LNCAP (cell line): ENCODE data around the gene PTP4A2.

Experiments used
- TF ChIP-seq, protein P1 (sequence below): fragments of 450-650 bp; IDR thresholded peaks from 2 replicates; pipeline ENCODE4 v1.5.1; 2017; ENCODE audit warnings: mild to moderate bottlenecking

PTP4A2 gene

DNA sequence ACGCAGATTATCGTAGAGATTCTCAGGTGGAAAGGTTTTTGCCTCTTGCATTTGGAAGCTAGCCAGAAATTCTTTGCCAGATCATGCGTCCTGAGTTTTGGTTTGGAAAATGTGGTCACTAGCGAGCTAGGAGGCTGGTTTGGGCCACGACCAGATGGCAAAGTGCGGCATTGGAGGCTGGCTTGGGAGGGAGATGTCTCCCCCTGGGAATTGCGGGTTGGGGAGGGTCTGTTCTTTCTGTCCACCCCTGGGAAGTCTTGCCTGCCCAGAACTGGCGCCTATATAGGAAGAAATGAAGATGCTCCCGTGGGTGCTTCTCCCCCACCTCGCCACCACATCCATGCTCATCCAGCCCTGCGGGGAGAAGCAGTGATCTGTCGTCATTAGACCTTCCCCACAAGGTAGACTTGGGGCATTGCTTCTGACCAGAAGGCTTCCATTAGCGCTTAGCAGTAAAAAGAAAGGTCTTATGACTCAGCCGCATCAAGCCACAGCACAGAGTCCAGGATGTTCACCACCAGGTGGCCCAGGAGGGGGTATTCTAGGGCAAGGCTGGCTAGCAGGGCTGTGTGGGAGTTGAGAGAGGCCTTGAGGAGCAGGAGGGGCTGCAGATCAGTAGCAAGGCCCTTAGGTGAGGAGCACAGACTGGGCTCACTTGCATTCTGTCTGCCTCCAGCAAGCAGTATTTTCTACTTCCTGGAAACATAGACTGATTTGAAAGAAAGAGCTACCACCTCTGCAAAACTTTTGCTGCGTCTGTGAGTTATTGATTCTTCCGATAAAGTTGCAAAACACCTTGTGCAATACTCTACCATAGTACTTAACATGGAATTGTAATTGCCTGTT is 1.5 kb upstream of the PTP4A2 start:
- TF ChIP-seq, protein P1, sequence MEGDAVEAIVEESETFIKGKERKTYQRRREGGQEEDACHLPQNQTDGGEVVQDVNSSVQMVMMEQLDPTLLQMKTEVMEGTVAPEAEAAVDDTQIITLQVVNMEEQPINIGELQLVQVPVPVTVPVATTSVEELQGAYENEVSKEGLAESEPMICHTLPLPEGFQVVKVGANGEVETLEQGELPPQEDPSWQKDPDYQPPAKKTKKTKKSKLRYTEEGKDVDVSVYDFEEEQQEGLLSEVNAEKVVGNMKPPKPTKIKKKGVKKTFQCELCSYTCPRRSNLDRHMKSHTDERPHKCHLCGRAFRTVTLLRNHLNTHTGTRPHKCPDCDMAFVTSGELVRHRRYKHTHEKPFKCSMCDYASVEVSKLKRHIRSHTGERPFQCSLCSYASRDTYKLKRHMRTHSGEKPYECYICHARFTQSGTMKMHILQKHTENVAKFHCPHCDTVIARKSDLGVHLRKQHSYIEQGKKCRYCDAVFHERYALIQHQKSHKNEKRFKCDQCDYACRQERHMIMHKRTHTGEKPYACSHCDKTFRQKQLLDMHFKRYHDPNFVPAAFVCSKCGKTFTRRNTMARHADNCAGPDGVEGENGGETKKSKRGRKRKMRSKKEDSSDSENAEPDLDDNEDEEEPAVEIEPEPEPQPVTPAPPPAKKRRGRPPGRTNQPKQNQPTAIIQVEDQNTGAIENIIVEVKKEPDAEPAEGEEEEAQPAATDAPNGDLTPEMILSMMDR = no peak

DNA sequence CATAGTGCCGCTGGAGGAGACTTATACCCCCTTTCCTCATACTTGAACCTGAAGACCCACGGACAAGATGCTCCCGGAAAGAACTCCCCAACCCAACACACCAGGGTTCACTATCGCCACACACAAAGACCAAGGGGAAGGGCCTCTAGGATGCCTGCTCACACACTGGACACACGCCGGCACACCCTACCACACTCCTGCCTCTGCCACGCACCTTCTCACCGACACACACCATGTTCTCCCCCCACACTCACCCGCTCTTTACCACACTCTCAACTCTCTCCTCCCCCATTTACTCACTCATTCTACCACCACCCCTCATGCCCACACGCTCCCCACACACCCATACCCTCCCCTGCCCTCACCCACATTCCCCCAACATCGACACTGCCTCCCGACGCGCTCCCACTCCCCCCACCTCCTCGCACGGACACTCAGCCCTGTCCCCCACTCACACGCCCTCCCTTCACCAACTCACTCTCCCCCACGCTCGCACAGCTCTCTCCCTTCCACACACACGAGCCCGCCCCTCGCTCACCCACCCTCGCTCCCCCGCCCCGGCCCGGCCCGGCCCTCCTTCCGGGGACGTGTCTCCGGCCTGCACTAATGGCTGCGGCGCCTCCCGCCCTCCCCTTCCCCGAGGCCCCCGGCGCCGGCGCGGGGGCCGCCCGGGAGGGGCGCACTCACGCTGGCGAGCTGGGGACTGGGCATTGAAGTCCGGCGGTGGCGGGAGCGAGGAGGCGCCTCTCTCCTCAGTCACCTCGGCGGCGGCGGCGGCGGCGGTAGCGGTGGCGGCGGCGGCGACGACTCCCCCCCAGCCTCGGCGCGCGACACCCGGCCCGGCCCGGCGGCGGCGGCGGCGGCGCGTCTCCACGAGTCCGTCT is 626 bp downstream of the PTP4A2 start:
- TF ChIP-seq, protein P1 = no peak

DNA sequence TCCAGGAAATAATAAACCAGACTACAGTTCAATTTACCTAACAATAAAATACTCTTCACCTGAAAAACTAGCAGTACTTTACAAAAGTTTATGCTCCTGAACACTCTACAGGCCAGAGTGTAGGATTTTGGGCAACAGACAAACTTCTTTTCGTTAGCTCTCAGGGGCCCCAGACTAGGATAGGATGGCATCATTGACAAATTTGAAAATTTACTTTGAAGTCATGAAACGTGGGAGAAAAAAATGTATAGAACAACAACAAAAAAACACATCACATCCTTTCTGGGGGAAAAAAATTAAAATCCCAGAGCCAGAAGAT is 1.2 kb downstream of the PTP4A2 start:
- TF ChIP-seq, protein P1 = no peak

DNA sequence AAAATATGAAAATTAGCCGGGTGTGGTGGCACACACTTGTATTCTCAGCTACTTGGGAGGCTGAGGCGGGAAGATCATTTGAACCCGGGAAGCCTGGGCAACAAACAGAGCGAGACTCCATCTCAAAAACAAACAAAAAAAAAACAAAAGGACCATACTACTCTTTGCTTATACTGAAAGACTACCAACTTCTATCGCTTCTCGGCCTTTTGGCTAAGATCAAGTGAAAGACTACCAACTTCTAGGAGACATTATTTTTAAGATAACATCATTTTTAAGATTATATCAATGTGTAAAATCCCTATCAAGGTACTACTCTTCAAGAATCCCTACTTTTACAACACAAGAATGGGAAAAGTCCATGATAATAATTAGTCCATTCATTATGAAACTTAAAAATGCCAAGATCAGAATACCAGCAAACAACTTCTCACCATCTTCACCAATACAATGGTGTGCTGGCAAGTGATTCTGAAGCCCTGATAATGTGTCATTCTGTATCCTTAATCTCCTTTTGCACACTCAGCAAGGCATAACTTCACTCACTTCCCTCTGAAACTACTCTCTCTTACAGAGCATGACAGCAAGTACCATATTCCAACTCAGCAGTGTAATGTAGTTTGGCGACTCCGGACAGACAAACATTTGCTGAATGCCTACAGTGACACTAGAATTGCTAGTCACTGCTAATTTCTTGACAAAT is 1.7 kb downstream of the PTP4A2 start:
- TF ChIP-seq, protein P1 = no peak

DNA sequence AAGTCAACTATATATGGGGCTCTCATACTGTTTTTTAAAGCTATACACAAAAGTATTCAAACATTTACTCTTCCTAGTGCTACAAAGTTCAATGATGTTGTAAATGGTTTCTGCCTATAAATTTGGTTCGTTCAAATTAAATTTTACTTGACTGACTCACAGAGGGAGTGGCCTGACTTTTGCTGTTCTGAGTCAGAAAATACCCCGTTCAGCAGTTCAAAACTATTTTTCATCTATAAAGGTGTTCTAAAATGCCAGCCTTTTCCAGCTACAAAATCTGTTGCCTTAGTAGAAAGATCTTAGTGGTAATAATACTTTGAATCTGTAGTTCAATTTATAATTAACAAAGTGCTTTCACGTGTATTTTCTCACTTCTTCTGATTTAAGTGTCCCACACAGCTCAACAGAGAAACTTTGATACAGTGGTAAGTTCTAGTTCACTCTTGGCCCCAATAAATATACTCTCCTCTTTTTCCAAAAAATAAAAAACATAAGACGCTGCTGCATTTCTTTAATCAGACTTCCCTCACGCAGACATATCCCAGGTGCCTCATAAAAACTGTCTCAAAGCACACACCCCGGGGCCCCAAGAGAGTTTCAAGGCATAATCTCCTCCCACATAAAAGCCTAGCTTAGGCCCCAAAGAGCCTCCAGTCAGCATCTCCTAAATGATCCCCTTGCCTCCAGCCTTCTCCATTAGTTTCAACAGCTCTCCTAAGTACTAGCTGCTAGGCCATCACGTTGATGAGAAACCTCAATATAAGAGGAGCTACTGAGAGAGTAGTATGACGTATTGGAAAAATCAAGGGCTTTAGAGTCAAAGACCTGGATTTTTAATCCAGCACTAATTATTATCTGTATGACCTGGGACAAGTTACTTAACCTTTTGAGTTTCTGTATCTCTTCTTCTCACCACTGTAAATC is 3.2 kb downstream of the PTP4A2 start:
- TF ChIP-seq, protein P1 = no peak

DNA sequence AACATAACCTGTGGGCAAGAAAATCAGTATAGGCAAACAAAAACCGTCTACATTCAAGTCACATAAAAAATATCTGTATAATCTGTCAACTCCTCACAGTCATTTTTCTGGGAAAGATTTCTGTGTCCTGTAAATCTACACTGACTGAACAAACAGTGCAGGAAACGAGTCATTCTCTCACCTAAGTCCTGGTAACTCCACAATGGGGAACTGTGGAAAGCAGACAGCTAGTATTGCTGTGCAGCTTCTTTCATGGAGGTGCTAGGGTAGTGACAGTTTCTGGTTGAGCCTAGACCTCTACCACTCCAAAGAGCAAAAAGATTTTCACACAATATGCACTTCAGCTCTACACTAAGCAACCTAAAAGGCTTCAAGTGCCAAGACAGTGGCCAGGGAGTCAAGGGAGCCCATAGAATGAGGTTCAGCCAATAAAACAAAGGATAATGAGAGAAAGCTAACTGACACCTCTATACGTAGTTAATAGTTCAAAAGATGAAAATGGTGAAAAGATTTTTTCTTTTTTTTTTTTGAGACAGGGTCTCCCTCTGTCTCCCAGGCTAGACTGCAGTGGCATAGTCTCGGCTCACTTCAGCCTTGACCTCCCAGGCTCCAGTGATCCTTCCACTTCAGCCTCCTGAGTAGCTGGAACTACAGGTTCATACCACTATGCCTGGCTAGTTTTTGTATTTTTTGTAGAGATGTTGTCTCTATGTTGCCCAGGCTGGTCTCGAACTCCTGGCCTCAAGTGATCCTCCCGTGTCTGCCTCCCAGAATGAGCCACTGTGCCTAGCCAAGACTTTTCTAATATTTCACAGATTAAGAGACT is 5.5 kb downstream of the PTP4A2 start:
- TF ChIP-seq, protein P1 = no peak
